ENCODE results near the gene TADA1.
"Not testable (repeated sequence)": the region's sequence is repeated elsewhere in the genome, so short reads cannot be mapped to it uniquely, and the experiment has no call there.

The TADA1 gene

GRCh38 chr1:166843769-166844596 is 32.1 kb downstream of the TADA1 start:
- peak; percentile 60 for DNase-seq (ENCODE audit: low read depth, low spot score)

- no peak for DNase-seq (ENCODE audit: low read depth, low spot score)
Observed at GRCh38 chr1:166843322-166843721, 32.7 kb downstream of the TADA1 start.

- DNase-seq (ENCODE audit: low read depth, low spot score) = peak; percentile 68
Observed at GRCh38 chr1:166840309-166841274, 35.5 kb downstream of the TADA1 start.

DNA sequence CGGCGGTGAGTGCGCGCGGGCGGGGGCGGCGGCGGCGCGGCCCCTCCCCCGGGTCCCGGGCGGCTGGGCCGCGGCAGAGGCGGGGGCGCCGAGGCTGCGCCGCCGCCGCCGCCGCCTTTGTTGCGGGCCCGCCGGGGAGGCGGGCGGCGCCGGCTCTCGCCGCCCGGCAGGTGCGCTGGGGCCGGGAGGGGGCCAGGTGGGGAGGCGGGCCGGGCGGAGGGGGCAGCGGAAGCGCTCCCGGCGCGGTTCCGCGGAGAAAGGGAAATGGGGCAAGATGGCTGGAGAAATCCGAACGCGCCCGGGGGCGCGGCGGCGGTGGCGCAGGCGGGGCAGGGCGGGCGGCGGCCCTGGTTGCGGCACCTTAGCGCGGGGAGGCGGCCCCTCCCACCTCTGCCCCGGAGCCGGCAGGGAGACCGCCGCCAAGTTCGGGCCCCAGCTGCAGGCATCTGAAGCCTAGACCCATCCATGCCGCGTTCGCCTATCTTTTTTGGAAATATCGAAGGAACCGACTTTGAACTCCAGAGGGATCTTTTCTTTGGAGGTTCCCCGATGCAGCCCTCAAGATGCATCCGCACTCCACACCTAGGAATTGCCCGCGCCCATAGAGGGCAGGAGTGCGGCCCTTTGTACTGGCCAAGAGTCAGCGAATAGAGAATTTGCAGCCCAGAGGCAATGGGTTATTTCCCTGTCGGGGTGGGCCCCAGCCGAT is 36.3 kb downstream of the TADA1 start:
- DNase-seq (ENCODE audit: low read depth, low spot score) = peak; percentile 69

DNA sequence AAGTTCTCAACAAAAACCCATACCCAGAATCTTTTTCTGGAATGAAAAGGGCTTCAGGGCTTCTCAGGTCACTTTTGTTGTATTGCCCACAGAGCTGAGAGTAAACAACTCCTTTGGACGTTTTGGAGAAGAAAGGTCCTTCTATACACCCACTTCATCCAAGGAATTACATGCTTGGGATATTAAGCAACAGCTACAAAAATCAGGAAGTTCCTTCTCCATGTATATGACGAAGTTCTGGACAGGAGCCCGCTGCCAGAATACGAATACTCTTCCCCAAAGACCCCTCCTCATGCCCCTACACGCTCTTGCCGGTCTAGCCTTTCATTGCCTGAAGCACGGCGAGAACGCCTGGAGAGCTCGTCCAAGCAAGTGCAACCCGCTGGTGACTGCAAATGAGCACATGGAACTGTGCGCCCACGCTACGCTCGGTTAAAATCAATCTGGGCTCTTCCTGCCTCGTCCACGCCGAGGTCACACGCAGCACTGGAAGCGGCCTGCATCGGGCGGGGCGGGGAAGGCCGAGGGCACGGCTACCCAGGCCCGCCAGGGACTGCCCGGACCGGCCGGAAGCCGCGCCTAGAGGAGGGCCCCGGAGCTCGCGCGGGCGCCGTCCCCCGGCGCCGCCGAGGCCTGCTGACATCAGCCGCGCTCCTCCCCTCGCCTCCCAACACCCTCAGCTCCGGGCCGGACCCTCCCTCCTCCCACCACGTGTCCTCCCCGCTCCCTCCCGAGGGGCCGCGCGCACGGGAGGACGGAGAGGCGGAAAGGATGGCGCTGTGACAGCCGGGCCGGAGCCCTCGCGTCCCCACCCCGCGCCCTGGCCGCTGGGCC is 37.1 kb downstream of the TADA1 start, which contains the start of gene POGK:
POGK (plus strand) TSS at position 710 of the 834 bp plus-strand sequence. CDS start 1,482 bp downstream, outside the sequence.
- peak; percentile 94 for DNase-seq (ENCODE audit: low read depth, low spot score)

DNA sequence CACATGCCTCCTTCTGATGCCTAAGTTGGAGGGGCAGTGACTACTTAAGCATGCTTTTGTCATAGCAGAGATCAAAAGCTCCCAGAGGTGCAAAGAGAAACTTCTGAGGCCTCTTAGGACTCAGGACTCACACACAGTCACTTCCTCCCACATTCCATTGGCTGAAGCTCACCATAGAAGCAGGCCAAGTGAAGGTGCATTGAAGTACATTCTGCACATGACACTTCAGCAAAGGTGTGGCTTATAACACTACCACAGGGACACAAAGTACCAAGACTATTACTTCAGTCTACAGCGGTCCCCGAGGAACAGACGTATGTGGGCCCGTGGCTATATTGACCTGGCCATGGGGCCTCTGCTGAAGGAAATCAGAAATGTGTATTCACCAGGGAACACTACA is 39.3 kb downstream of the TADA1 start:
- no peak for DNase-seq (ENCODE audit: low read depth, low spot score)

GRCh38 chr1:166829762-166830161 is 46.3 kb downstream of the TADA1 start:
- DNase-seq (ENCODE audit: low read depth, low spot score) = not testable (repeated sequence)

DNA sequence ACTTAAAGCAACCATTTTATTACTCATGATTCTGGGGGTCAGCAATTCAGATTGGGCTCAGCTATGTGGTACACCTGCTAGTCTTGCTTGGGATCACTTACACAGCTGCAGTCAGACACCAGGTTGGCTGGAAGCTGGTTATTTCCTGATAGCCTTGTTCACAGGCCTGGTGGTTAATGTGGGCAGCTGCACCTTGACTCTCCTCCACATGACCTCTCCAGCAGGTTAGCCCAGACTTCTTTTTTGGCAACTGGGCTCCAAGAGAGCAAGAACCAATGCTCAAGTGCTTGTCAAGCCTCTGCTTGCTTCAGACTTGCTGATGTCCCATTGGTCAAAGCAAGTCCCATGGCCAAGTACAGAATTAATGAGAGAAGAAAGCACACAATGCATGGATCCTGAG is 48.6 kb downstream of the TADA1 start:
- DNase-seq (ENCODE audit: low read depth, low spot score) = no peak

GRCh38 chr1:166822385-166822784 is 53.7 kb downstream of the TADA1 start:
- peak; percentile 23 for DNase-seq (ENCODE audit: low read depth, low spot score)

- DNase-seq (ENCODE audit: low read depth, low spot score) = no peak
Observed at GRCh38 chr1:166819974-166820373, 56.1 kb downstream of the TADA1 start.

GRCh38 chr1:166814611-166815010 is 61.5 kb downstream of the TADA1 start:
- no peak for DNase-seq (ENCODE audit: low read depth, low spot score)

DNA sequence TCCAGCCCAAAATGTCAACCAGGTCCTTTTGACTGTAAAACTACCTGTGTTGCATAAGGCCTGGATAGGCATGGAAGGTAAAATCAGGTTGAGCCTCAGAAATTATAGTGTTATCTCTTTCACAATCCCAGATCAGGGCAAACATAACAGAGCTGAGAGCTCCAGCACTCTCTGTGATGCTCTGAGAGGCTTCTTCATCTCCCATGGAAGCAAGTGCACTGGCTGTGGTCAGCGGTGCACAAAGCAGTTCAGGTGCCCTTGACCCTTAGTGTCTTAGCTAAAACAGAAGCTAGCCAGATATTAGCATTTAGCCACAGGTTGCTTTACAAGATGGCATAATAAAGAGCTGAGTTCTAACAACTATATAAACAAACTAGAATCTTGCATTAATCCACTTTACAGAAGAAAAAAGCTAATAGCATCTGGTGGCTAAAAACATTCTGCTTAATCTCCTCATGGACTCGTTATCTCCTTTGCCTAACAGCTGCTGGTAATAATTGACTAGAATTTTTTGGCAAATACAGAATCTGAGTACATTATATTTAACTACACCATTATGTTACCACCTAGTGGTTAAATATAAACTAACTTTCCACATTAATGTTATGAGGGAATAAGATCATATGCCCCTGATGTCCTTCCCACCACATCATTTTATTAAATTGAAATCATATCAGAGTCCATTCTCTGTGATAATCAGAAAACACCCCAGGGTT is 62.4 kb downstream of the TADA1 start:
- no peak for DNase-seq (ENCODE audit: low read depth, low spot score)

GRCh38 chr1:166811691-166812090 is 64.4 kb downstream of the TADA1 start:
- no peak for DNase-seq (ENCODE audit: low read depth, low spot score)

GRCh38 chr1:166808952-166809351 is 67.1 kb downstream of the TADA1 start:
- no peak for DNase-seq (ENCODE audit: low read depth, low spot score)

All from ELF-1 (cell line).